Measurements from ENCODE around the gene NPC1L1. TPM values are rescaled to one million over a fixed set of nuclear protein-coding genes. Genes with fewer than 3 reads are reported as not detected.

The NPC1L1 gene
- total and polyA plus RNA-seq, 10 of the 15 experiments (the other 5 are each of a cell fraction or from before 2014, with no cell fraction given): 0.01 to 0.90 TPM; not detected in 8

DNA sequence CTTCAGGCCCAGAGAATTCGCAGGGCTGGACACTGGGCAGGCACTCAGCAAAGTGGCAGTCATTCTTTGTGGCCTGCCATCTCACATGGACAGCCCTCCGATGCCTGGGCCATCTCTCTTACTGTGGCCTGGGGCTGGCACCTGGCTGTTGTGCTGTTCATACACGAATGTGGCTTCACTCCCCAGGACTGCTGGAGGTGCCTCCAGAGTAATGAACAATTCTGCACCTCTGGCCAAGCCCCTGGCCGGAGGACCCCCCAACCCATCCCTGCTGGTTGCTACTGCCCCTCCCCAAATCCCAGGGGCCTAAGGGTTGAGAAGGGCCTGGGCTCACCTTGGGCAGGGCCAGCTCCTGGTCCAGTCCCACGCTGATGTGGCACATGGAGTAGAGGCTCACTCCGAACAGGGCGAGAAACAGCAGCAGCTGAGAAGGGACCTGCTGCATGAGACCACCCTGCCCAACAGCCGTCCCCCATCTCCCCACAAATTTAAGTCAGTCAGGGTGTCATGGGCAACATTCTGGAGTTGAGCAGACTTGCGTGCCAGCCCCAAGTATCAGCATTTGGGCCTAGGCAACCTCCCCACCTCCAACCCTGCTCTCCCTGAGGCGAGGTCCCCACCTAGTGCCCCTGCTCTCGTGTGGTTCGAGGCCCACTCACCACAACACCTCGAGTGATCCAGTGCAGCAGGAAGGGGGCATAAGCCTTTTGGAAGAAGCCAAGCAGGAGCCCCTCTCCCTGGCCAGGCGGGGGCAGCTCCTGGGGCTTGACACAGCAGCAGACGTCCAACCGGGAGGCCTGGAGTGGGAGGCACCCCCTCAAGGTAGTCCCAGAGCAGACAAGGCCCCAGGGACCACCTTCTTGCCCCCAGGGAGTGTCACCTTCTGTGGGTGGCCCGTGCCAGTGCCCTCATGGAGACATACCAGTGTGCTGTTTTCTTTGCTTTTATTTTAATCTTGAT, 9.4 kb downstream of the NPC1L1 start (continued):
- TF ChIP-seq, protein P1, sequence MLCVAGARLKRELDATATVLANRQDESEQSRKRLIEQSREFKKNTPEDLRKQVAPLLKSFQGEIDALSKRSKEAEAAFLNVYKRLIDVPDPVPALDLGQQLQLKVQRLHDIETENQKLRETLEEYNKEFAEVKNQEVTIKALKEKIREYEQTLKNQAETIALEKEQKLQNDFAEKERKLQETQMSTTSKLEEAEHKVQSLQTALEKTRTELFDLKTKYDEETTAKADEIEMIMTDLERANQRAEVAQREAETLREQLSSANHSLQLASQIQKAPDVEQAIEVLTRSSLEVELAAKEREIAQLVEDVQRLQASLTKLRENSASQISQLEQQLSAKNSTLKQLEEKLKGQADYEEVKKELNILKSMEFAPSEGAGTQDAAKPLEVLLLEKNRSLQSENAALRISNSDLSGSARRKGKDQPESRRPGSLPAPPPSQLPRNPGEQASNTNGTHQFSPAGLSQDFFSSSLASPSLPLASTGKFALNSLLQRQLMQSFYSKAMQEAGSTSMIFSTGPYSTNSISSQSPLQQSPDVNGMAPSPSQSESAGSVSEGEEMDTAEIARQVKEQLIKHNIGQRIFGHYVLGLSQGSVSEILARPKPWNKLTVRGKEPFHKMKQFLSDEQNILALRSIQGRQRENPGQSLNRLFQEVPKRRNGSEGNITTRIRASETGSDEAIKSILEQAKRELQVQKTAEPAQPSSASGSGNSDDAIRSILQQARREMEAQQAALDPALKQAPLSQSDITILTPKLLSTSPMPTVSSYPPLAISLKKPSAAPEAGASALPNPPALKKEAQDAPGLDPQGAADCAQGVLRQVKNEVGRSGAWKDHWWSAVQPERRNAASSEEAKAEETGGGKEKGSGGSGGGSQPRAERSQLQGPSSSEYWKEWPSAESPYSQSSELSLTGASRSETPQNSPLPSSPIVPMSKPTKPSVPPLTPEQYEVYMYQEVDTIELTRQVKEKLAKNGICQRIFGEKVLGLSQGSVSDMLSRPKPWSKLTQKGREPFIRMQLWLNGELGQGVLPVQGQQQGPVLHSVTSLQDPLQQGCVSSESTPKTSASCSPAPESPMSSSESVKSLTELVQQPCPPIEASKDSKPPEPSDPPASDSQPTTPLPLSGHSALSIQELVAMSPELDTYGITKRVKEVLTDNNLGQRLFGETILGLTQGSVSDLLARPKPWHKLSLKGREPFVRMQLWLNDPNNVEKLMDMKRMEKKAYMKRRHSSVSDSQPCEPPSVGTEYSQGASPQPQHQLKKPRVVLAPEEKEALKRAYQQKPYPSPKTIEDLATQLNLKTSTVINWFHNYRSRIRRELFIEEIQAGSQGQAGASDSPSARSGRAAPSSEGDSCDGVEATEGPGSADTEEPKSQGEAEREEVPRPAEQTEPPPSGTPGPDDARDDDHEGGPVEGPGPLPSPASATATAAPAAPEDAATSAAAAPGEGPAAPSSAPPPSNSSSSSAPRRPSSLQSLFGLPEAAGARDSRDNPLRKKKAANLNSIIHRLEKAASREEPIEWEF (IDR thresholded peaks at IDR 0.05; ENCODE audit: insufficient replicate concordance, low read depth, low read length): no peak
- no peak for TF ChIP-seq NRF1 (conservative IDR thresholded peaks at IDR 0.05; ENCODE audit: low read depth, low read length)
- TF ChIP-seq RCOR1 (conservative IDR thresholded peaks at IDR 0.05; ENCODE audit: low read depth, low read length): no peak

DNA sequence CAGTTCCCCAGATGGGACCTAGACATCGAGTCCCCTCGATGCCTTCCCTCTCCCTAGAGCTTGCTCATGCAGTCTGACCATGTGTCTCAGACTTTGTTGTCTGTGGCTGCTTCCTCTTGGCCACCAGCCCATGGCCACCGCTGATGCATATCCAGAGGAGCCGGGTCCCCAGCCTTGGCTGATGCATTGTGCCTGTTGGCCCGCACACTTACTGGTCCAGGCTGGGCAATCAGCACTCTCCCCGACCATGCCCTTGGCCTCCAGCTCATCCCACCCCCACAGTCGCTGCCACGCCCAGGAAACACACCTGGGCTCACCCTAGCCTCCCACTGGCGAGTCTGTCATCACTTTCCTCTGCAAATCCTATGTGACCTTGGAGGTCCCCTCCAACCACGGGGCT, 10.1 kb downstream of the NPC1L1 start:
- no peak for FAIRE-seq

More for the DNA sequence above, 10.1 kb downstream of the NPC1L1 start:
- intact Hi-C loops (cut with micrococcal nuclease; ENCODE audit: unreplicated experiment) (no loop called here), in situ Hi-C loops (cut with MboI) (no loop called here)
- Histone ChIP-seq H4K20me1 (ENCODE audit: control insufficient read depth, insufficient read depth) (no peaks in the 10 kb centered on the region), H3K36me3 (ENCODE audit: control insufficient read depth in 2 of 2, insufficient read depth in 2 of 2, low read length in 1 of 2) (no peaks in the 10 kb centered on the region), H3K27ac (ENCODE audit: control insufficient read depth, insufficient read depth) (no peak overlapping the region), H3K4me3 (no peak overlapping the region), H2AFZ (ENCODE audit: control insufficient read depth, low read depth, low read length) (no peak overlapping the region), H3K9ac (ENCODE audit: control insufficient read depth, insufficient read depth, low read length) (no peak overlapping the region), H3K79me2 (ENCODE audit: control insufficient read depth, insufficient read depth, low read length) (no peaks in the 10 kb centered on the region), H3K9me3 (replicated peaks; ENCODE audit: control insufficient read depth, insufficient read depth, low read length) (no peaks in the 10 kb centered on the region), H3K4me2 (ENCODE audit: control insufficient read depth, insufficient read depth) (no peak overlapping the region), H3K27me3 (replicated peaks in 1 of 2; ENCODE audit: control insufficient read depth in 2 of 2, insufficient read depth in 2 of 2, low read length in 1 of 2) (no peaks in the 10 kb centered on the region), H3K4me1 (ENCODE audit: control insufficient read depth, insufficient read depth, low read length) (no peaks in the 10 kb centered on the region)
- WGBS (ENCODE audit: insufficient coverage, insufficient replicate concordance, low lambda C conversion rate, missing lambda C conversion rate): 15% methylated on average over 10 of the region's 10 CpGs
- ATAC-seq: peak; percentile 45
- POLR2A ChIA-PET: no interaction called here
- BruUV-seq (replicated peaks): no TSS peak
- SMC1A ChIA-PET (ENCODE audit: uncharacterized antibody, unreplicated experiment): no interaction called here
- no peak for DNase-seq (ENCODE audit: low read depth, low spot score)
- RAD21 ChIA-PET (ENCODE audit: unreplicated experiment): no interaction called here
- no peak for TF ChIP-seq GABPA (IDR thresholded peaks at IDR 0.05; ENCODE audit: low read depth)
- TF ChIP-seq, protein P2, sequence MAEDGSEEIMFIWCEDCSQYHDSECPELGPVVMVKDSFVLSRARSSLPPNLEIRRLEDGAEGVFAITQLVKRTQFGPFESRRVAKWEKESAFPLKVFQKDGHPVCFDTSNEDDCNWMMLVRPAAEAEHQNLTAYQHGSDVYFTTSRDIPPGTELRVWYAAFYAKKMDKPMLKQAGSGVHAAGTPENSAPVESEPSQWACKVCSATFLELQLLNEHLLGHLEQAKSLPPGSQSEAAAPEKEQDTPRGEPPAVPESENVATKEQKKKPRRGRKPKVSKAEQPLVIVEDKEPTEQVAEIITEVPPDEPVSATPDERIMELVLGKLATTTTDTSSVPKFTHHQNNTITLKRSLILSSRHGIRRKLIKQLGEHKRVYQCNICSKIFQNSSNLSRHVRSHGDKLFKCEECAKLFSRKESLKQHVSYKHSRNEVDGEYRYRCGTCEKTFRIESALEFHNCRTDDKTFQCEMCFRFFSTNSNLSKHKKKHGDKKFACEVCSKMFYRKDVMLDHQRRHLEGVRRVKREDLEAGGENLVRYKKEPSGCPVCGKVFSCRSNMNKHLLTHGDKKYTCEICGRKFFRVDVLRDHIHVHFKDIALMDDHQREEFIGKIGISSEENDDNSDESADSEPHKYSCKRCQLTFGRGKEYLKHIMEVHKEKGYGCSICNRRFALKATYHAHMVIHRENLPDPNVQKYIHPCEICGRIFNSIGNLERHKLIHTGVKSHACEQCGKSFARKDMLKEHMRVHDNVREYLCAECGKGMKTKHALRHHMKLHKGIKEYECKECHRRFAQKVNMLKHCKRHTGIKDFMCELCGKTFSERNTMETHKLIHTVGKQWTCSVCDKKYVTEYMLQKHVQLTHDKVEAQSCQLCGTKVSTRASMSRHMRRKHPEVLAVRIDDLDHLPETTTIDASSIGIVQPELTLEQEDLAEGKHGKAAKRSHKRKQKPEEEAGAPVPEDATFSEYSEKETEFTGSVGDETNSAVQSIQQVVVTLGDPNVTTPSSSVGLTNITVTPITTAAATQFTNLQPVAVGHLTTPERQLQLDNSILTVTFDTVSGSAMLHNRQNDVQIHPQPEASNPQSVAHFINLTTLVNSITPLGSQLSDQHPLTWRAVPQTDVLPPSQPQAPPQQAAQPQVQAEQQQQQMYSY (CRISPR knock-in tag; IDR thresholded peaks at IDR 0.05): no peak
- CTCF ChIA-PET: no interaction called here
